Activated gamma-delta T cell treated with Interleukin-2 at 50 U/mL for 16 hours (primary cell): ENCODE data around the gene OSBPL10.
A peak's percentile ranks its signal among the peaks of the same experiment; 100 is the strongest.
"Not testable (repeated sequence)": the region's sequence is repeated elsewhere in the genome, so short reads cannot be mapped to it uniquely, and the experiment has no call there.

Experiments used
- DNase-seq: peaks from one replicate; pipeline ENCODE4 v3.0.0-alpha.2; 2020

The OSBPL10 gene

DNA sequence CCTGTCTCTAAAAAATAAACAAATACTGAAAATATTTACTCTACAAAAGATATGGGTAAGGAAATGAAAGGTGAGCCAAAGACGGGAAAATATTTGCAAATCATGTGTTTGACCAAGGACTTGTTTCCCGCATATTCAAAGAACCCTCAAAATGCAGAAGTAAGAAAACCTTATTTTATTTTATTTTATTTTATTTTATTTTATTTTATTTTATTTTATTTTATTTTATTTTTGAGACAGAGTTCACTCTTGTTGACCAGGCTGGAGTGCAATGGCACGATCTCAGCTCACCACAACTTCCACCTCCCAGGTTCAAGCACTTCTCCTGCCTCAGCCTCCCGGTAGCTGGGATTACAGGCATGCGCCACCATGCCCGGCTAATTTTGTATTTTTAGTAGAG lies 11.9 kb upstream of the OSBPL10 start:
- not testable (repeated sequence) for DNase-seq

DNA sequence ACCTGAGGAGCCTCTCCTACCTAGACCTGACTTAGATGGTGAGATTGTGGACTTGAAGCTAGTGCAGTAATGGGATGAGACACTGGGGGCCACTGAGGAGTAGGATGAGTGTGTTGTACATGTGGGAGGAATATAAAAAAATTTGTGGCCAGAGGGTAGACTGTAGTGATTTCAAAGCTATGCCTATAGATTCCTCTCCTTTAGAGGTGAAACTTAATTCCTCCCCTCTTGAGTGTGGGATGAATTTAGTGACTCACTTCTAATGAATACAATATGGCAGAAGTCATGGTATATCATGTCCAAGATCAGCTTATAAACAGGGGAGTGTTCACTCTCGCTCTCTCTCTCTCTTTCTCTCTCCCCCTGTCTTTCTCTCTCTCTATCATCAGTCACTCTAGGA lies 7.2 kb upstream of the OSBPL10 start:
- no peak for DNase-seq

- DNase-seq = no peak
Observed at GRCh38 chr3:31985831-31986230, 4.8 kb upstream of the OSBPL10 start.

- DNase-seq = no peak
Observed at GRCh38 chr3:31984321-31984720, 3.3 kb upstream of the OSBPL10 start.

- peak; percentile 22 for DNase-seq
Observed at GRCh38 chr3:31980530-31981205, 394 bp downstream of the OSBPL10 start.

- no peak for DNase-seq
Observed at GRCh38 chr3:31979001-31979697, 1.9 kb downstream of the OSBPL10 start.

DNA sequence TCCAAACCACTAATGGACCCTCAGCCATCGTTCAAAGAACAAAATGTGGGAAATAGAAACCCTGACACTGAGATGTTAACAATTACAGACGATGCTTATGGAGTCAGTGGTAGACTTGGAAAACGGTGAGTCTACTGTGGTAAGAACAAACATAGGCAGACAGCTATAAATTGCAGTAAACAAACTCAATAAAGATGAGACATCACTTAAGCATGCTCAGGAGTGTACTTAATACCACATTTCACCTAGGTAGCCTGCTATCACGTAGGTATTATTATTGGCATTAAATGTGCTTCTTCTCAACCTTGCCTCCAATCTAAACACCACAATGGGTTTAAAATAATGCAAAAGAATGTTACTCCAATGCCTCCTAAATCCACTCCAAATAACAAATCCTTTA lies 2.5 kb downstream of the OSBPL10 start:
- DNase-seq = no peak

GRCh38 chr3:31977736-31978135 lies 3.3 kb downstream of the OSBPL10 start:
- no peak for DNase-seq

DNA sequence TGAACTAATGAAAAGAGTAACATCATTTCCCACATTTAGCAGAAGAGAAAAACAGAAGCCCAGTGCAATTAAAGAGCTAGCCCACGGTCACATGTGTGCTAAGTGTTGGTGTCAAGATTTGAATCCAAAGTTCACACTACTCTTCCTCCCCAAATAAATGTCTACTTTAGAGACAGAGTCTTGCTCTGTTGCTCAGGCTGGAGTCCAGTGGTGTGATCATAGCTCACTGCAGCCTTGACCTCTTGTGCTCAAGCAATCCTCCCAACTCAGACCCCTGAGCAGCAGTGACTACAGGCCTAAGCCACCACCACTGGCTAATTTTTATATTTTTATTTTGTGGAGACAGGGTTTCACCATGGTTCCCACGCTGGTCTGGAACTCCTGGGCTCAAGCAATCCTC lies 4.8 kb downstream of the OSBPL10 start:
- DNase-seq = no peak

GRCh38 chr3:31974964-31975363 lies 6.1 kb downstream of the OSBPL10 start:
- no peak for DNase-seq

DNA sequence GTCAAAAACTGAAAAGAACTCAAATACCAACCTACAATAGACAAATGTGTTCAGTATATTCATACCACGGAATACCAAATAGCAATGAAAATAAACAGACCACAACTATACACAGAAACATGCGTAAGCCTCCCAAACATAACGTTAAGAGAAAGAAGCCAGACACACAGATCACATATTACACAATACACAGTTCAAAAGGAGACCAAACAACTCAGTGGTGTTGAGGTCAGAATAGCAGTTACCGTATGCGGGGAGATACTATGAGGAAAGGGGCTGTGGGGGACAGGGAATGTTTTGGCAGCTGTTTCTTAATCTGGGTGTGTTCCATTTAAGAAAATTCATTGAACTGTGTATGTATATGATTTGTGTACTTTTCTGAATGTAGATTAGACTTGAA lies 6.6 kb downstream of the OSBPL10 start:
- DNase-seq = no peak

GRCh38 chr3:31973837-31974236 lies 7.2 kb downstream of the OSBPL10 start:
- no peak for DNase-seq

DNA sequence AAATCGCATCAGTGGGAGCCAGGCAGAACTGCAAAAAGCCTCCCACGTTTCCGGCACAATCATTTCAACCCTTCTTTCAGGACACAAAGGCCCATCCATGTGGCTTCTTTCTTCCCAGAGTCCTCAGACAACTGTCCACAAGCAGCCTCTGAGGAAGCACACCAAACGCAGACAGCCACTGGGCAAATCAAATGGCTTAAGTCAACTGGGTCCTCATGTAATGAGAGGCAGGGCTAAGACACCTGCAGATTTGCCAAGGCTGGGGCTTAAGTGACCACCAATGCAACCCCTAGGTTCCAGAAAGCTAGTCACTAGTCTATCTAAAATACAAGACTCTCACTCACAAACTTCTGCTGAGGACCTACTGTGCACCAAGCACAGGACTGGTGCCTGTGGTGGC lies 8.0 kb downstream of the OSBPL10 start:
- no peak for DNase-seq

- DNase-seq = no peak
Observed at GRCh38 chr3:31971607-31972006, 9.5 kb downstream of the OSBPL10 start.

- DNase-seq = no peak
Observed at GRCh38 chr3:31968927-31969418, 12.1 kb downstream of the OSBPL10 start.

- no peak for DNase-seq
Observed at GRCh38 chr3:31968369-31968926, 12.6 kb downstream of the OSBPL10 start.

DNA sequence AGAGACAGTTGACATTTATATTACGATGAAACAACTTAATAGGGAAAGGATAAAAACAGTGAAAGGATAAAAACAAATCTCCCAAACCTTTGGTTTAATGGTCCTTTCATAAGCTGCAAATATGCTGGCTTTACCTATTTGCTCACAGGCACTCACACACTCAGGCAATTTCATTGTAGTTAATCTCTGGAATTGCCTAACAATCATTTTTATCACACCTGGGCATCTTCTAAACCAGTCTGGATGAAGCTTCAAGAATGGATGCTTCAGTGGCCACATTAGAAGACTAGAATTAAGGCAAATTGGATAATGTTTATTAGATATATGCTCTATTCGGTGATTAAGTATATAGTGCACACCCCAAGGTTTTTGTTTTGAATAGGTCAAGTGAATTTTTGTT lies 13.5 kb downstream of the OSBPL10 start:
- no peak for DNase-seq

DNA sequence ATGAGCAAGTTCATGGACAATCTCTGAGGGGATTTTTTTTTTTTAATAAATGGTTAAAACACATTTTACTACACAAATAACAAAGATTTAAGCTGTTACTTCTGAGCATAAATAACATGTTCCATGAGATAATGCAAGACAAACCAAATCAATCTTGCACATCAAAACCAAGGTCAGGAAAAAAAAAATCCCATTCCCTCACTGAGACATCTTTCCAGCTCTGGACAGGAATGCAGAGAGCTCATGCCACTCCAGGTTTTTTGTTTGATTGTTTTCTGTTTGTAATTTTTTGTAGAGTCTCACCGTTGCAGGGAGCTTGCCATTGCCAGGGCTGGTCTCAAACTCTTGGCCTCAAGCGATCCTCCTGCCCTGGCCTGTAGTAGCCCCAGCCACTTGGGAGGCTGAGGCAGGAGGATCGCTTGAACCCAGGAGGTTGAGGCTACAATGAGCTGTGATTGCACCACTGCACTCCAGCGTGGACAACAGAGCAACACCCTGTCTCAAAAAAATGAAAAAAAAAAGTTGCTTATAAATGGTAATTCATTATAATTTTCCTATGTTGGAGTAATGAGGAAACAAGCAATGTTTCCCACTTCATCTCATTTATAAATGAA lies 14.0 kb downstream of the OSBPL10 start:
- no peak for DNase-seq

DNA sequence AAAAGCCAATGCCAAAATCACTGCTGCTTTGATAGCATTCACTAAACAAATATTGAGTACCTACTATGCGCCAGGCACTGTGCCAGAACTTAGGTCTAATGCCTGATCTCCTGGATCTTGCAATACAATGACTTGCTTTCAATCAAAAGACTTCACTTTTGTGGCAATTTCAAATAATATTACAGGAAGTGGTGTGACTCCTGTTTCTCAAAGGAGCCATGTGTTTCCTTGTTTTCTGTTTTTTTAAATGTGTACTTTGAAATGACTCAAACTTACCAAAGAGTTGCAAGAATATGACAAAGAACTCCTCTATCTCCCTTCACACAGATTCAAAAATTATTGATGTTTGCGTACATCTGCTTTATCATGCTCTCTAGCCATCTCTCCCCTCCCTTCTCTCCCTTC lies 18.3 kb downstream of the OSBPL10 start:
- DNase-seq = no peak

DNA sequence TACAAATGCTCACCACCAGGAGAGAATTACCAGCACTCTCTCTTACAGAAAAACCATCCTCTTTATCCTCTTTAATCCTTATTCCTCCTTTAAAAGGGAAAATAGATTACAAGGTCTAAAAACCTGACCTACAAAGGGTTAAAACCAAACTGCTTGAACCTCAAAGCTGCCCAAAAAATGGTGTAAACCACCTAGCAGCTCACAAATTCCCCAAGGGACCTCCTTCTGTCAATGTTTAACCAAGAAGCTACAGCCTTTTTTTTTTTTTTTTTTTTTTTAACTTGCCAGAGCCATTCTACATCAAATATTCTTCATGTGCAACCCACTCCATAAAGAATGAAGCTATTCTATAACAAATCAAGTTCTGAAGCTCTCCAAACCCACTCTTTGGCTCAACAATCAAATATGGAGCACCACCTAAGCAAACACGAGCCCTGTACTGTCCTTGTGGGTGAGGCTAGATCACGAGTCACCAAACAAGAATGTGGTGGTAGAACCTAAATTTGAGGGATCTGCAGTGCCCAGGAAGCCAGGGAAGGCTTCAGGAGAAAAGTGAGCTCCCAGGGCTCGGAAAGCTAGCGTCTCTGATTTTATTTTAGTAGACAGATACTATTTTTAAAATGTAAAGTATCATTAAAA lies 20.1 kb downstream of the OSBPL10 start:
- DNase-seq = no peak

DNA sequence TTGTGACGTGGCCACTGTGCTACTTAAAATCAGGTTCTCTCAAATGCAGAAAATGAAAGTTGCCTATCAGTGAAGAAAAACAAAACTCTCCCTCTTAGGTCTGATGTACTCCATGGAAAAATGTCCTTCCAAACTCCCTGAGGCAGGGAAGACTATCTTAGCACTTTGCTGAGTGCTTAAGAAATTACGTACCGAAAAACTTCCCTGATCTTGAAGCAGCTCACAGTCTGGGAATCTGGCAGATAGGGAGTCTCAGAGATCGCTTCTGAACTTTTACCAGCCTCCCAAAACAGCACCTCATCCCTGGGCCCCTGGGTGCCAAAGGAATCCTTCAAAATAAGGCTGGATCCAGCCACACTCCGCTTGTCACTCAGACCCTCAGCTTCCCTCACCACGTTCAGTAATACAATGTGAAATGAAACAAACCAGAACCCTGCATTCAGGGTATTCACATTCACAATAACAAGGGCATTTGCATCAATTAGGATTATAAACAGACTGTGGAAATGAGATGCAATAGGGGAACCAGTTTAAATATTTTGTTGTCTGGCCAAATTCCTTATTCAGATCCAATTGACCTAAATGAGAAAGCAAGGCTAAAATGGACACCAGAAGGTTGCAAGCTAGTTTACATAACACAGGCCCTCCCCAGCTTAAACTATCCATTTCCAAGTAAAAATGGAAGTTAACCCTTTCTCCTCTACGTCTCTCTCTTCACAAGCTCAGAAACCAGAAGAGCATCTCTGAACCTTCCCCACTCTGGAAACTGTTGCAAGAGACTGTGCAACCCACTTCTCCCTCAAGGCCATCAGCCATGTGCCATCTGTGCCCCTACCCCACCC lies 20.9 kb downstream of the OSBPL10 start:
- DNase-seq = no peak

DNA sequence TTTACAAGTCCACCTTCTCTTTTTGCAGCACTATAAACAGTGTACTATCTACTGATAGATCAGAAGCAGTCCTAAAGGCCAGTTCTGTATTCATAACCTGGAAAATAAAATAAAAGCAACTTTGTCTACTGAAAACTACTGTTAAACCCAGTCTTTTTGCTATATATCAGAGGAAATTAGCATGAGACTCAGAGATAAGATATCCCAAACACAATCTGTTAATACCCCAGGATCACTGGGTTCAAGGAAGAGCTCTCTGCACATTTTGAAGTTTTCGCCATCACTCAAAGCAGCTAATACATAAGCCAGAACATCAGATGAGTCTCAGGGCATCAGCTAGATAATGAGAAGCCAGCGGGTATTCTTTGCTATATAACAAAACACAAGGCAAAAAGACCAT lies 21.8 kb downstream of the OSBPL10 start:
- no peak for DNase-seq
